ENCODE data around the gene PGAM2. TPM values are rescaled to one million over a fixed set of nuclear protein-coding genes. Genes with fewer than 3 reads are reported as not detected.

Gene PGAM2
- total RNA-seq, 1 experiment from 2014 or later: 2.4 TPM

DNA sequence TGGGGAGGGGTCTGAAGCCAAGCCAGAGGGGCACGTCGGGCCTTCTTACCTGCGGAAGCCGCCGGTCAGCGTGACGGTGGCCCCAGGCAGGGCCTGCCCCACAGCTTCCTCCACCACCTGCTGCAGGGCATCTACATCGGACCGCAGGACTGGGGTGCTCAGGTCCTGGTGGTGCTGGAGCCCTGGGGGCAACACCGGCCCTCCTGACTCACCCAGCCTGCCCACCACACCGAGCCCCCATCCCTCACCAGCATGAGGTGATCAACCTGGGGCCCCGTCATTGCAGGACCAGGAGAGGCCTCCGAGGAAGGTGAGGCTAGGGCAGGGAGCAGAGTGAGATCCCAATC lies 9.0 kb upstream of the PGAM2 start (continued):
- TF ChIP-seq, protein P1, sequence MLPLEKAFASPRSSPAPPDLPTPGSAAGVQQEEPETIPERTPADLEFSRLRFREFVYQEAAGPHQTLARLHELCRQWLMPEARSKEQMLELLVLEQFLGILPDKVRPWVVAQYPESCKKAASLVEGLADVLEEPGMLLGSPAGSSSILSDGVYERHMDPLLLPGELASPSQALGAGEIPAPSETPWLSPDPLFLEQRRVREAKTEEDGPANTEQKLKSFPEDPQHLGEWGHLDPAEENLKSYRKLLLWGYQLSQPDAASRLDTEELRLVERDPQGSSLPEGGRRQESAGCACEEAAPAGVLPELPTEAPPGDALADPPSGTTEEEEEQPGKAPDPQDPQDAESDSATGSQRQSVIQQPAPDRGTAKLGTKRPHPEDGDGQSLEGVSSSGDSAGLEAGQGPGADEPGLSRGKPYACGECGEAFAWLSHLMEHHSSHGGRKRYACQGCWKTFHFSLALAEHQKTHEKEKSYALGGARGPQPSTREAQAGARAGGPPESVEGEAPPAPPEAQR (CRISPR knock-in tag; IDR thresholded peaks at IDR 0.05): no peak
- TF ChIP-seq PRRX2 (CRISPR knock-in tag; IDR thresholded peaks at IDR 0.05) (no peak), FOXJ3 (CRISPR knock-in tag; IDR thresholded peaks at IDR 0.05; ENCODE audit: borderline replicate concordance) (no peak)
- TF ChIP-seq, protein P2, sequence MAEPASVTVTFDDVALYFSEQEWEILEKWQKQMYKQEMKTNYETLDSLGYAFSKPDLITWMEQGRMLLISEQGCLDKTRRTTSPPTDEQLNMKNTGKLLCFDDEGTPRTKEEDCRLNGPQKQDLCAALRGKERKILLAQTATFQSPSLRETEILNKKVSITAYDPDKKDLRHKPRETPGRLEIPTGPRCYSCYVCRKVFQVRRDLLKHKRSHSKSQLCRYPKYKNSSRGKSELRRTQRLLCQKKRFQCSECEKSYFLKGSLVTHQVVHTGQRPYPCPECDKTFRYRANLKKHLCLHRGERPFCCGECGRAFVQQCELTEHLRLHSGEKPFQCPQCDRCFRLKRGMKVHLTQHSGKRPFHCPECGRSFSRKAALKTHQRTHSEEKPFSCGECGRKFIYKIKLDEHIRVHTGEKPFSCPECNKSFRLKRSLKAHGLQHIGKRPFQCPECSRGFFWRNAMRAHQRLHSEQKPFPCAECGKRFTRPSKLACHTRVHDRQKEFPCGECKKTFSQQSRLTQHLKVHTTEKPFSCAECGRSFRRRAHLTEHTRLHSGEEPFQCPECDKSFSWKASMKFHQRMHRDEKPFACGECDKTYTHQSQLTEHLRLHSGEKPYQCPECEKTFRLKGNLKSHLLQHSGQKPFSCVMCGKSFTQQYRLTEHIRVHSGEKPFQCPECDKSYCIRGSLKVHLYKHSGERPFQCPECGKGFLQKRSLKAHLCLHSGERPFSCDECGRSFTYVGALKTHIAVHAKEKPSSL (CRISPR knock-in tag; conservative IDR thresholded peaks at IDR 0.05): no peak

DNA sequence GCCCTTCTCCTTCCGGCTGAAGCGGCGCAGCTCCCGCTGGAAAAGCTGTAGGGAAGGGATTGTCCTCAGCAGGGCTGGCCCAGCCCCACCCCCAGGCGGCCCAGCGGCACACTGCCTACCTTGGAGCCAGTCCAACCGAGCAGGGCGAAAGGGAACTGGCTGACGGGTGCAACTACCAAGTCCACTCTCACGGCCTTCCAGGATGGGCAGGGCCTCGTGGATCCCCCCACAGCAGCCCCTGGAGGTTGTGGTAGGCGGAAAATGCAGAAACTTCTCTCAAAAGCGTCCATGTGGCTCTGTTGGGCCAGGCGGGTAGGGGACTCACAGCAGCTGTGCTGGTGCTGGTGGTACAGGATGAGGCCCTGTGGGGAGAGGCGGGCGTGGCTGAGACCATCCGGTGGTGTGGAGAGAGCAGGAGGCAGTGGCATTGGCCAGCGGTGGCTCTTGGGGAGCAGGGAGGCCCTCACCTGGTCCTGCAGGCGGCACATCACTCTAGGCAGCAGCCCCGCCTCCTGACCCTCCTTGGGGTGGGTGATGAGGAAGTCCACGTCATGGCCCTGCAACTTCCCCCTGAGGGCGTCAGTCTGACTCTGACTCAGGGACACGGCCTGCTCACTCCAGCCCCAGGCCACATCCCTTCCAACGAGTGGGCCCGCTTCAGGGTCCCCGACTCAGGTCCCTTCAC lies 8.4 kb upstream of the PGAM2 start:
- TF ChIP-seq, protein P3, sequence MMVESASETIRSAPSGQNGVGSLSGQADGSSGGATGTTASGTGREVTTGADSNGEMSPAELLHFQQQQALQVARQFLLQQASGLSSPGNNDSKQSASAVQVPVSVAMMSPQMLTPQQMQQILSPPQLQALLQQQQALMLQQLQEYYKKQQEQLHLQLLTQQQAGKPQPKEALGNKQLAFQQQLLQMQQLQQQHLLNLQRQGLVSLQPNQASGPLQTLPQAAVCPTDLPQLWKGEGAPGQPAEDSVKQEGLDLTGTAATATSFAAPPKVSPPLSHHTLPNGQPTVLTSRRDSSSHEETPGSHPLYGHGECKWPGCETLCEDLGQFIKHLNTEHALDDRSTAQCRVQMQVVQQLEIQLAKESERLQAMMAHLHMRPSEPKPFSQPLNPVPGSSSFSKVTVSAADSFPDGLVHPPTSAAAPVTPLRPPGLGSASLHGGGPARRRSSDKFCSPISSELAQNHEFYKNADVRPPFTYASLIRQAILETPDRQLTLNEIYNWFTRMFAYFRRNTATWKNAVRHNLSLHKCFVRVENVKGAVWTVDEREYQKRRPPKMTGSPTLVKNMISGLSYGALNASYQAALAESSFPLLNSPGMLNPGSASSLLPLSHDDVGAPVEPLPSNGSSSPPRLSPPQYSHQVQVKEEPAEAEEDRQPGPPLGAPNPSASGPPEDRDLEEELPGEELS (CRISPR knock-in tag; IDR thresholded peaks at IDR 0.05): no peak
- TF ChIP-seq, protein P4, sequence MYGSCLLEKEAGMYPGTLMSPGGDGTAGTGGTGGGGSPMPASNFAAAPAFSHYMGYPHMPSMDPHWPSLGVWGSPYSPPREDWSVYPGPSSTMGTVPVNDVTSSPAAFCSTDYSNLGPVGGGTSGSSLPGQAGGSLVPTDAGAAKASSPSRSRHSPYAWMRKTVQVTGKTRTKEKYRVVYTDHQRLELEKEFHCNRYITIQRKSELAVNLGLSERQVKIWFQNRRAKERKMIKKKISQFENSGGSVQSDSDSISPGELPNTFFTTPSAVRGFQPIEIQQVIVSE (CRISPR knock-in tag; IDR thresholded peaks at IDR 0.05; ENCODE audit: borderline replicate concordance): no peak
- no peak for TF ChIP-seq JUN (CRISPR knock-in tag; IDR thresholded peaks at IDR 0.05)
- no peak for TF ChIP-seq GABPB1 (CRISPR knock-in tag; IDR thresholded peaks at IDR 0.05)
- TF ChIP-seq, protein P5, sequence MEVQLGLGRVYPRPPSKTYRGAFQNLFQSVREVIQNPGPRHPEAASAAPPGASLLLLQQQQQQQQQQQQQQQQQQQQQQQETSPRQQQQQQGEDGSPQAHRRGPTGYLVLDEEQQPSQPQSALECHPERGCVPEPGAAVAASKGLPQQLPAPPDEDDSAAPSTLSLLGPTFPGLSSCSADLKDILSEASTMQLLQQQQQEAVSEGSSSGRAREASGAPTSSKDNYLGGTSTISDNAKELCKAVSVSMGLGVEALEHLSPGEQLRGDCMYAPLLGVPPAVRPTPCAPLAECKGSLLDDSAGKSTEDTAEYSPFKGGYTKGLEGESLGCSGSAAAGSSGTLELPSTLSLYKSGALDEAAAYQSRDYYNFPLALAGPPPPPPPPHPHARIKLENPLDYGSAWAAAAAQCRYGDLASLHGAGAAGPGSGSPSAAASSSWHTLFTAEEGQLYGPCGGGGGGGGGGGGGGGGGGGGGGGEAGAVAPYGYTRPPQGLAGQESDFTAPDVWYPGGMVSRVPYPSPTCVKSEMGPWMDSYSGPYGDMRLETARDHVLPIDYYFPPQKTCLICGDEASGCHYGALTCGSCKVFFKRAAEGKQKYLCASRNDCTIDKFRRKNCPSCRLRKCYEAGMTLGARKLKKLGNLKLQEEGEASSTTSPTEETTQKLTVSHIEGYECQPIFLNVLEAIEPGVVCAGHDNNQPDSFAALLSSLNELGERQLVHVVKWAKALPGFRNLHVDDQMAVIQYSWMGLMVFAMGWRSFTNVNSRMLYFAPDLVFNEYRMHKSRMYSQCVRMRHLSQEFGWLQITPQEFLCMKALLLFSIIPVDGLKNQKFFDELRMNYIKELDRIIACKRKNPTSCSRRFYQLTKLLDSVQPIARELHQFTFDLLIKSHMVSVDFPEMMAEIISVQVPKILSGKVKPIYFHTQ (CRISPR knock-in tag; IDR thresholded peaks at IDR 0.05): no peak
- TF ChIP-seq, protein P6, sequence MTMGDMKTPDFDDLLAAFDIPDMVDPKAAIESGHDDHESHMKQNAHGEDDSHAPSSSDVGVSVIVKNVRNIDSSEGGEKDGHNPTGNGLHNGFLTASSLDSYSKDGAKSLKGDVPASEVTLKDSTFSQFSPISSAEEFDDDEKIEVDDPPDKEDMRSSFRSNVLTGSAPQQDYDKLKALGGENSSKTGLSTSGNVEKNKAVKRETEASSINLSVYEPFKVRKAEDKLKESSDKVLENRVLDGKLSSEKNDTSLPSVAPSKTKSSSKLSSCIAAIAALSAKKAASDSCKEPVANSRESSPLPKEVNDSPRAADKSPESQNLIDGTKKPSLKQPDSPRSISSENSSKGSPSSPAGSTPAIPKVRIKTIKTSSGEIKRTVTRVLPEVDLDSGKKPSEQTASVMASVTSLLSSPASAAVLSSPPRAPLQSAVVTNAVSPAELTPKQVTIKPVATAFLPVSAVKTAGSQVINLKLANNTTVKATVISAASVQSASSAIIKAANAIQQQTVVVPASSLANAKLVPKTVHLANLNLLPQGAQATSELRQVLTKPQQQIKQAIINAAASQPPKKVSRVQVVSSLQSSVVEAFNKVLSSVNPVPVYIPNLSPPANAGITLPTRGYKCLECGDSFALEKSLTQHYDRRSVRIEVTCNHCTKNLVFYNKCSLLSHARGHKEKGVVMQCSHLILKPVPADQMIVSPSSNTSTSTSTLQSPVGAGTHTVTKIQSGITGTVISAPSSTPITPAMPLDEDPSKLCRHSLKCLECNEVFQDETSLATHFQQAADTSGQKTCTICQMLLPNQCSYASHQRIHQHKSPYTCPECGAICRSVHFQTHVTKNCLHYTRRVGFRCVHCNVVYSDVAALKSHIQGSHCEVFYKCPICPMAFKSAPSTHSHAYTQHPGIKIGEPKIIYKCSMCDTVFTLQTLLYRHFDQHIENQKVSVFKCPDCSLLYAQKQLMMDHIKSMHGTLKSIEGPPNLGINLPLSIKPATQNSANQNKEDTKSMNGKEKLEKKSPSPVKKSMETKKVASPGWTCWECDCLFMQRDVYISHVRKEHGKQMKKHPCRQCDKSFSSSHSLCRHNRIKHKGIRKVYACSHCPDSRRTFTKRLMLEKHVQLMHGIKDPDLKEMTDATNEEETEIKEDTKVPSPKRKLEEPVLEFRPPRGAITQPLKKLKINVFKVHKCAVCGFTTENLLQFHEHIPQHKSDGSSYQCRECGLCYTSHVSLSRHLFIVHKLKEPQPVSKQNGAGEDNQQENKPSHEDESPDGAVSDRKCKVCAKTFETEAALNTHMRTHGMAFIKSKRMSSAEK (CRISPR knock-in tag; IDR thresholded peaks at IDR 0.05; ENCODE audit: borderline replicate concordance): no peak
- H3K9me3 Mint-ChIP-seq: no peaks in the 10 kb centered on the region
- no peak overlapping the region for H3K27ac Mint-ChIP-seq
- H3K27me3 Mint-ChIP-seq (ENCODE audit: low read depth): peaks cover 11% of the 10 kb centered on the region
- ChIA-PET CTCF (no interaction called here), POLR2A (no interaction called here)
- no peak overlapping the region for H3K4me3 Mint-ChIP-seq
- H3K36me3 Mint-ChIP-seq: peaks cover 19% of the 10 kb centered on the region
- DNase-seq (ENCODE audit: low spot score) (peak; percentile 25), ATAC-seq (peak; percentile 52)
- H3K4me1 Mint-ChIP-seq: no peaks in the 10 kb centered on the region

All from WTC11 (cell line).